Islet precursor cell (in vitro differentiated cells): ENCODE data around the gene RAB26.
"Not testable (repeated sequence)": the region's sequence is repeated elsewhere in the genome, so short reads cannot be mapped to it uniquely, and the experiment has no call there.

ENCODE experiments used
- DNase-seq: peaks from one replicate; pipeline ENCODE4 v3.0.0-alpha.2; 2018

Gene RAB26

GRCh38 chr16:2147981-2148671 is at the start of gene RAB26:
Gene RAB26 (plus strand): TSS chr16:2148625. CDS start chr16:2148784, 159 bp downstream.
- DNase-seq = peak; percentile 86

- not testable (repeated sequence) for DNase-seq
Measured at GRCh38 chr16:2101581-2101980, 46.8 kb upstream of the RAB26 start.

- no peak for DNase-seq
Measured at GRCh38 chr16:2102471-2102870, 46.0 kb upstream of the RAB26 start.

GRCh38 chr16:2104464-2104863 is 44.0 kb upstream of the RAB26 start:
- not testable (repeated sequence) for DNase-seq

- not testable (repeated sequence) for DNase-seq
Measured at GRCh38 chr16:2105291-2105690, 43.1 kb upstream of the RAB26 start.

- DNase-seq = not testable (repeated sequence)
Measured at GRCh38 chr16:2105769-2106168, 42.7 kb upstream of the RAB26 start.

- not testable (repeated sequence) for DNase-seq
Measured at GRCh38 chr16:2106211-2106610, 42.2 kb upstream of the RAB26 start.

- DNase-seq = not testable (repeated sequence)
Measured at GRCh38 chr16:2107121-2107790, 41.2 kb upstream of the RAB26 start.

- DNase-seq = not testable (repeated sequence)
Measured at GRCh38 chr16:2107791-2108125, 40.7 kb upstream of the RAB26 start.

- not testable (repeated sequence) for DNase-seq
Measured at GRCh38 chr16:2108446-2109270, 39.8 kb upstream of the RAB26 start.

- DNase-seq = not testable (repeated sequence)
Measured at GRCh38 chr16:2109271-2109580, 39.2 kb upstream of the RAB26 start.

- not testable (repeated sequence) for DNase-seq
Measured at GRCh38 chr16:2109872-2110271, 38.6 kb upstream of the RAB26 start.

GRCh38 chr16:2110332-2111008 is 38.0 kb upstream of the RAB26 start:
- DNase-seq = not testable (repeated sequence)

- not testable (repeated sequence) for DNase-seq
Measured at GRCh38 chr16:2111009-2111353, 37.4 kb upstream of the RAB26 start.

- not testable (repeated sequence) for DNase-seq
Measured at GRCh38 chr16:2111412-2112335, 36.8 kb upstream of the RAB26 start.

- not testable (repeated sequence) for DNase-seq
Measured at GRCh38 chr16:2112539-2113106, 35.8 kb upstream of the RAB26 start.

- DNase-seq = not testable (repeated sequence)
Measured at GRCh38 chr16:2114225-2114624, 34.2 kb upstream of the RAB26 start.

- not testable (repeated sequence) for DNase-seq
Measured at GRCh38 chr16:2114885-2115590, 33.4 kb upstream of the RAB26 start.

- no peak for DNase-seq
Measured at GRCh38 chr16:2115591-2115973, 32.8 kb upstream of the RAB26 start.

- not testable (repeated sequence) for DNase-seq
Measured at GRCh38 chr16:2116428-2116827, 32.0 kb upstream of the RAB26 start.

- not testable (repeated sequence) for DNase-seq
Measured at GRCh38 chr16:2117341-2117740, 31.1 kb upstream of the RAB26 start.
